OCI-LY1 (cell line): ENCODE data around the gene NARF.

ENCODE experiments used
- H2AFZ ChIP-seq: fragments of 200-600 bp; sonication (generic), shearing (Covaris generic); 2 replicates; pipeline ENCODE4 v1.6.0; 2014; ENCODE audit warnings: antibody characterized with exemption, mild to moderate bottlenecking, low read length
- H3F3A ChIP-seq: fragments of 200-600 bp; sonication (generic), shearing (Covaris generic); 2 replicates; pipeline ENCODE4 v1.6.0; 2014; ENCODE audit warnings: mild to moderate bottlenecking, antibody characterized with exemption, low read length, moderate library complexity; ENCODE audit not compliant: insufficient read depth
- H3K27ac ChIP-seq: fragments of 200-600 bp; sonication (generic); 2 replicates; pipeline ENCODE4 v1.5.1; 2014; ENCODE audit warnings: low read length, mixed run types, mild to moderate bottlenecking, low read depth; ENCODE audit not compliant: poor library complexity, severe bottlenecking
- H3K27me3 ChIP-seq: fragments of 200-600 bp; sonication (generic); 2 replicates; pipeline ENCODE4 v1.6.0; 2014; ENCODE audit warnings: antibody characterized with exemption, mild to moderate bottlenecking, low read length, moderate library complexity; ENCODE audit not compliant: insufficient read depth
- H3K36me3 ChIP-seq: fragments of 200-600 bp; sonication (generic); 2 replicates; pipeline ENCODE4 v1.6.1; 2014; ENCODE audit warnings: mild to moderate bottlenecking, antibody characterized with exemption, low read length, moderate library complexity, mixed read lengths; ENCODE audit not compliant: insufficient read depth
- H3K4me1 ChIP-seq: fragments of 200-600 bp; sonication (generic); 2 replicates; pipeline ENCODE4 v1.5.1; 2014; ENCODE audit warnings: mild to moderate bottlenecking, low read length, moderate library complexity; ENCODE audit not compliant: insufficient read depth, severe bottlenecking
- H3K4me2 ChIP-seq: fragments of 200-600 bp; sonication (generic), shearing (Covaris generic); 2 replicates; pipeline ENCODE4 v1.6.1; 2014; ENCODE audit warnings: low read length
- H3K4me3 ChIP-seq: fragments of 200-600 bp; sonication (generic); 2 replicates; pipeline ENCODE4 v1.5.1; 2014; ENCODE audit warnings: low read length, low read depth, mild to moderate bottlenecking, mixed read lengths; ENCODE audit not compliant: poor library complexity, severe bottlenecking
- H3K79me2 ChIP-seq: fragments of 200-600 bp; shearing (Covaris generic); 2 replicates; pipeline ENCODE4 v1.6.1; 2016; ENCODE audit warnings: mixed run types, low read length, mixed read lengths; ENCODE audit not compliant: insufficient read depth
- H3K9ac ChIP-seq: fragments of 200-600 bp; sonication (generic), shearing (Covaris generic); 2 replicates; pipeline ENCODE4 v1.6.1; 2014; ENCODE audit warnings: mild to moderate bottlenecking, low read length, mixed read lengths
- H3K9me2 ChIP-seq: fragments of 200-600 bp; sonication (generic), shearing (Covaris generic); 2 replicates; pipeline ENCODE4 v1.6.1; 2014; ENCODE audit warnings: low read depth, mild to moderate bottlenecking, low read length, mixed read lengths
- H3K9me3 ChIP-seq: fragments of 200-600 bp; shearing (Covaris generic); 2 replicates; pipeline ENCODE4 v1.6.1; 2014; ENCODE audit warnings: low read length, mixed read lengths
- H4K20me1 ChIP-seq: fragments of 200-600 bp; sonication (generic), shearing (Covaris generic); 2 replicates; pipeline ENCODE4 v1.6.0; 2016; ENCODE audit warnings: mild to moderate bottlenecking, low read length; ENCODE audit not compliant: insufficient read depth
- EZH2 ChIP-seq: fragments of 200-600 bp; sonication (generic), shearing (Covaris generic); IDR thresholded peaks from 2 replicates; pipeline ENCODE4 v1.8.0; 2017; ENCODE audit warnings: borderline replicate concordance, mixed run types, mild to moderate bottlenecking, antibody characterized with exemption, low read length, moderate library complexity, mixed read lengths
- TF ChIP-seq, protein P1 (sequence below): fragments of 200-600 bp; sonication (generic), shearing (Covaris generic); IDR thresholded peaks from 2 replicates; pipeline ENCODE4 v1.5.1; 2017; ENCODE audit warnings: mild to moderate bottlenecking, antibody characterized with exemption, low read length, moderate library complexity, mixed read lengths

NARF gene

DNA sequence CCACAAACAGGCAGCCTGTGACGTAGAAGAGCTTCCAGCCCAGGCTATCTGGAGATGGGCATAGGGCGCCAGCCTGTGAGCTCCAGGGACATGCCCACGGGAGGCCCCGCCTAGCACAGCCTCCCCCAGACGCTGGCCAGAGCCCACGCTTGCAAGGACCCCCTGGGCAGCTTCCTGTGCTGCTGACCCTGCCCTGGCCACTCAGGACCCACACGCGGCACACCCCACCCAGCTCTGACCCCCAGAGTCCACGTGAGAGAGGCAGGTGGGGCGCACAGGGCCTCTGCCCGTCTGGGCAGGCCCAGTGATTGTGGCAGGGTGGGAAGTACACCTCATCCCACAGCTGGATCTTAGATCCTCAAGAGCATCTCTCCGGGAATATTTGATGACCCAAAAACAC lies 11.9 kb upstream of the NARF start:
- H4K20me1 ChIP-seq = no peaks in the 10 kb centered on the region
- TF ChIP-seq, protein P1, sequence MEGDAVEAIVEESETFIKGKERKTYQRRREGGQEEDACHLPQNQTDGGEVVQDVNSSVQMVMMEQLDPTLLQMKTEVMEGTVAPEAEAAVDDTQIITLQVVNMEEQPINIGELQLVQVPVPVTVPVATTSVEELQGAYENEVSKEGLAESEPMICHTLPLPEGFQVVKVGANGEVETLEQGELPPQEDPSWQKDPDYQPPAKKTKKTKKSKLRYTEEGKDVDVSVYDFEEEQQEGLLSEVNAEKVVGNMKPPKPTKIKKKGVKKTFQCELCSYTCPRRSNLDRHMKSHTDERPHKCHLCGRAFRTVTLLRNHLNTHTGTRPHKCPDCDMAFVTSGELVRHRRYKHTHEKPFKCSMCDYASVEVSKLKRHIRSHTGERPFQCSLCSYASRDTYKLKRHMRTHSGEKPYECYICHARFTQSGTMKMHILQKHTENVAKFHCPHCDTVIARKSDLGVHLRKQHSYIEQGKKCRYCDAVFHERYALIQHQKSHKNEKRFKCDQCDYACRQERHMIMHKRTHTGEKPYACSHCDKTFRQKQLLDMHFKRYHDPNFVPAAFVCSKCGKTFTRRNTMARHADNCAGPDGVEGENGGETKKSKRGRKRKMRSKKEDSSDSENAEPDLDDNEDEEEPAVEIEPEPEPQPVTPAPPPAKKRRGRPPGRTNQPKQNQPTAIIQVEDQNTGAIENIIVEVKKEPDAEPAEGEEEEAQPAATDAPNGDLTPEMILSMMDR = no peak
- no peak for TF ChIP-seq EZH2
- peaks cover 68% of the 10 kb centered on the region for H3K36me3 ChIP-seq

DNA sequence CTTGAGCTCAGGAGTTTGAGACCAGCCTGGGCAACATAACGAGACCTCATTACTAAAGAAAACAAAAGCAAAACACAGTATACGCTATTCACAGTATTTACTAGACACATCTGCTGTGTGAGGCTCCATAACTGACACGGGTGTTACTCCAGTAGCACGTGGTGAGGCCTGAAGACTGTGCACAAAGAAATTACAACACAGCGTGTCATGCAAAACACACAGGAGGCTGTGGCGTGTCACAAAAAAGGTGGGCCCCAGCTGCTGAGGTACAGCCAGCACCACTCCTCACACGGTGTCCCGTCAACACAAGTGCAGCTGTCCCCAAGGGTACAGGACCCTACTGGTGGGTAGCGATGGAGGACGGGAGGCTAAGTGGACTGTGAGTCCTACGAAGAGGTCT lies 10.7 kb upstream of the NARF start:
- Histone ChIP-seq H3K9ac (no peak overlapping the region), H3K4me1 (peaks cover 49% of the 10 kb centered on the region), H4K20me1 (no peaks in the 10 kb centered on the region), H2AFZ (no peak overlapping the region), H3K9me2 (no peaks in the 10 kb centered on the region), H3K27me3 (no peaks in the 10 kb centered on the region), H3K79me2 (peaks cover 11% of the 10 kb centered on the region), H3K27ac (peak overlapping the region; percentile 61), H3F3A (peaks cover 9% of the 10 kb centered on the region; the same call in 1 of the 2 replicates), H3K36me3 (peaks cover 56% of the 10 kb centered on the region), H3K4me2 (peak overlapping the region; percentile 28; the same call in 1 of the 2 replicates), H3K4me3 (peak overlapping the region; percentile 7), H3K9me3 (peaks cover 7% of the 10 kb centered on the region; the same call in 1 of the 2 replicates)
- TF ChIP-seq EZH2 = no peak
- TF ChIP-seq, protein P1 = no peak

More for the DNA sequence above, 11.9 kb upstream of the NARF start:
- Histone ChIP-seq H3K79me2 (peaks cover 11% of the 10 kb centered on the region), H3K4me1 (peaks cover 61% of the 10 kb centered on the region), H3K9me2 (no peaks in the 10 kb centered on the region), H2AFZ (no peak overlapping the region), H3K9ac (no peak overlapping the region), H3K4me3 (no peak overlapping the region), H3K4me2 (no peak overlapping the region), H3F3A (peaks cover 14% of the 10 kb centered on the region), H3K9me3 (no peaks in the 10 kb centered on the region), H3K27ac (no peak overlapping the region), H3K27me3 (no peaks in the 10 kb centered on the region)

DNA sequence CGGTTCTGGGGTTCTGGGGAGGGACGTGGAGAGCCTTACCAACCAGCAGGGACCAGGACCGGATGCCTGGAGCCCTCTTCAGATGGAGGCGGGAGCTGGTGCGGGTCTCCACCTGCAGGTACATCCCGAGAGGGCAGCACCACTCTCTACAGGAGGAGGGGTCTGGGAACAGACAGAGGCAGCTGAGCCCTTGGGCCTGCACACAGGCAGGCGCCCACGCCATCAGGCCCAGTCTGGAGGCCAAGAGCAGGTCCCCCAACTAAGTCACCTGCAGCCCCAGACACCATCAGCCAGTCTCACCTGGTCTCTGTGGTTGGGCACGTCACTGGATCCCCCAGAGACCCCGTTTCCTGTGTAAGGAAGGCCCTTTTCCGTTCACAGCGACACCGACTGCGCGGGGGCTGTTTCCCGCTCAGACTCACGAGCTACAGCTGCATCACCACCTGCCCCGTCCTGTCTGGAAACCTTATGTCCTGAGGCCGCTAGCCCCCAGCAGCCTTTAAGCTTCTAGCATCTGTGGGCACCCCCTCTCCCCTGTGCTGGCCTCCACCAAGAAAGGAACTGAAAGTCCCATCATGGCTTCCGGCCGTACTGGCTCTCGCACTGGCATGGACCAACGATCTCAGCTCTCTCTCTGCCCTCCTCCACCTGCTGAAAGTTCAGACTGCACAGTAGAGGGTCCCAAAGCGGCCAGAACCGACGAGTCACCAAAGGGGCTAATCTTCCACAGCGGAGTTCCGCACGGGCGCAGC lies 9.2 kb upstream of the NARF start:
- H3K9me3 ChIP-seq = peaks cover 7% of the 10 kb centered on the region; the same call in 1 of the 2 replicates
- TF ChIP-seq EZH2 = no peak
- TF ChIP-seq, protein P1 = no peak
- peak overlapping the region; percentile 92 for H3K4me3 ChIP-seq
- H3K27me3 ChIP-seq = no peaks in the 10 kb centered on the region
- H3K9me2 ChIP-seq = no peaks in the 10 kb centered on the region
- no peak overlapping the region for H2AFZ ChIP-seq
- H3K27ac ChIP-seq = peak overlapping the region; percentile 99
- no peaks in the 10 kb centered on the region for H4K20me1 ChIP-seq
- peaks cover 48% of the 10 kb centered on the region for H3K4me1 ChIP-seq
- peaks cover 41% of the 10 kb centered on the region for H3K36me3 ChIP-seq
- H3K9ac ChIP-seq = peak overlapping the region; percentile 97
- peaks cover 11% of the 10 kb centered on the region for H3K79me2 ChIP-seq
- peak overlapping the region; percentile 84 for H3K4me2 ChIP-seq
- peaks cover 9% of the 10 kb centered on the region; the same call in 1 of the 2 replicates for H3F3A ChIP-seq
